GM19455 (cell line): ENCODE measurements around the gene CNTF.
"Not testable (repeated sequence)": the region's sequence is repeated elsewhere in the genome, so short reads cannot be mapped to it uniquely, and the experiment has no call there.

Source experiments
- ATAC-seq: cut with Tn5 transposase; IDR thresholded peaks from one replicate; pipeline ENCODE4 v1.9.1; 2021; ENCODE audit not compliant: unreplicated experiment

Gene CNTF

DNA sequence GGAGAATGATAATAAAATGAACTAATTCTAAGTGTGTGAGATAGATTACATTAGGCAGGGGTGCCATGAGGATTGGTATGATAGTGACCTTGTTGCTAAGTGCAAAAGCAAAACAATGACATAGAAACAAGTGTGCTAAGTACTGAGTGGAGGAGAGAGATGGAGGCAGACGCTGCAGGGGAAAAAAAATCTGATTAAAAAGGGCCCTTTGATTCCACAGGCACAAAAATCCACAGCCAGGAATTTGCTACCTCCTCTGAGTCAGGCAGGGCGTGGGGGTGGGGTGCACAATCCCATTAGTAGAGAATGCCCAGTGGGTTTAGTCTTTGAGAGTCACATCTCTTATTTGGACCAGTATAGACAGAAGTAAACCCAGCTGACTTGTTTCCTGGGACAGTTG lies at the start of gene CNTF:
CNTF (plus strand) TSS at position 322 of the 400 bp plus-strand sequence. CDS start 88 bp downstream, outside the sequence.
- no peak for ATAC-seq

- ATAC-seq, result not testable (repeated sequence)
These were observed 49.6 kb upstream of the CNTF start for GRCh38 chr11:58572906-58573305.

DNA sequence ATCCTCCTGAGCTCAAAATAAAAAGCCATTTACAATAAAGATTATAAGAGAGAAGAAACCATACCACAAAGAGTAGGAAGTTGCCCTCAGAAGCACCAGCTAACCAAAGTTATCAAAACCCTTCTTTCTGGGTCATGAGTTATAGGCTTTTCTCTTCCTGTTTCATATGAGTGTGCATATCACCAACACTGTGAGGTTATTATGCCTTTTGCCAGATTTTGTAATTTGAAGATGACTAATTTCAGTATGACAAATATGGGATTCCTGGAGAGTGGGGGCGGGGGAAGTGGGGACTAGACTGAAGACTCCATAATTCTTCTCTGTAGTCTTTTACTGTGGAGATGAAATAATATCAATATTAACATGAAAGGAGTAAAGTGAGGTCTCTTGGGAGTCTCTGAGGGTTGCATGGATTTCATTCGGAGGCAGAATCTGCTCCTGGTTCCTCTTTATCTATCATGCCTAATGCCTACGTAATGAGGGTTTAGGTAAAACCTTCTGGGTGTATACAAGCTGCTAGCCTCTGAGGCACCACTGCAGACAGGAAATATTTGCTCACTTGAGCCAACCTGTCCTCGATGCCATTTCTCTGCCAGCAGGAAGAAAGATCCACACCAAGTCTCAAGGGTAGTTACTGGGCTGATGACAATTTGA lies 48.9 kb upstream of the CNTF start:
- ATAC-seq, result no peak

- no peak for ATAC-seq
These were observed 47.6 kb upstream of the CNTF start for GRCh38 chr11:58574881-58575280.

GRCh38 chr11:58575377-58576020 lies 47.0 kb upstream of the CNTF start, which contains the start of gene LPXN:
LPXN (minus strand) TSS chr11:58575856; CDS start chr11:58575772, 84 bp downstream.
- ATAC-seq, result no peak

DNA sequence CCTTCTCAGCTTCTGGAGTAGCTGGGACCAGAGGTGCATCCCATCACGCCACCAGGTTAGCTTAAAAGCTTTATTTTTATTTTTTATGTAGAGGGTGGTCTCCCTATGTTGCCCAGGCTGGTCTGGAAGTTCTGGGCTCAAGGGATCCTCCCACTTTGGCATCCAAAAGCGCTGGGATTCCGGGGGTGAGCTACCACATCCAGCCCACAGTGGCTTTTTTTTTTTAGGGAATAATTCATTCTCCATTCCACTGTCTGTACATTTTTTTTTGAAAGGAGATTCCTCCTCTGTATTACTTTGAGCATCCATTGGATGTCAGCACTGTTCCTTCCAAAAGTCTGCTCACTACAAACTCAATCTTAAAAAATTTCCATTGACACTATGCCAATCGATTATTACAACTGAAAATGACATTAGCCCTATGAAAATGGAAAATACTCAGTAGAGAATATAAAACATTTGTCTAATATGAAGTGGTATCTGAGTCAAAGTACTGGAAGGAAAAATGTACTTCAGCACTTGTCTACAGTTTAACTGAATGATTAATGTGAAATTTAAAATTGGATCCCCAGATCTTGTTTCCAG lies 45.5 kb upstream of the CNTF start:
- ATAC-seq, result no peak

GRCh38 chr11:58577555-58578135 lies 44.8 kb upstream of the CNTF start:
- ATAC-seq, result peak; percentile 45

GRCh38 chr11:58578136-58578634 lies 44.3 kb upstream of the CNTF start:
- ATAC-seq, result peak; percentile 35

GRCh38 chr11:58578635-58579191 lies 43.8 kb upstream of the CNTF start, which contains the start of gene ZFP91:
ZFP91 (plus strand) TSS chr11:58579063; CDS start chr11:58579282, 219 bp downstream.
- peak; percentile 38 for ATAC-seq

DNA sequence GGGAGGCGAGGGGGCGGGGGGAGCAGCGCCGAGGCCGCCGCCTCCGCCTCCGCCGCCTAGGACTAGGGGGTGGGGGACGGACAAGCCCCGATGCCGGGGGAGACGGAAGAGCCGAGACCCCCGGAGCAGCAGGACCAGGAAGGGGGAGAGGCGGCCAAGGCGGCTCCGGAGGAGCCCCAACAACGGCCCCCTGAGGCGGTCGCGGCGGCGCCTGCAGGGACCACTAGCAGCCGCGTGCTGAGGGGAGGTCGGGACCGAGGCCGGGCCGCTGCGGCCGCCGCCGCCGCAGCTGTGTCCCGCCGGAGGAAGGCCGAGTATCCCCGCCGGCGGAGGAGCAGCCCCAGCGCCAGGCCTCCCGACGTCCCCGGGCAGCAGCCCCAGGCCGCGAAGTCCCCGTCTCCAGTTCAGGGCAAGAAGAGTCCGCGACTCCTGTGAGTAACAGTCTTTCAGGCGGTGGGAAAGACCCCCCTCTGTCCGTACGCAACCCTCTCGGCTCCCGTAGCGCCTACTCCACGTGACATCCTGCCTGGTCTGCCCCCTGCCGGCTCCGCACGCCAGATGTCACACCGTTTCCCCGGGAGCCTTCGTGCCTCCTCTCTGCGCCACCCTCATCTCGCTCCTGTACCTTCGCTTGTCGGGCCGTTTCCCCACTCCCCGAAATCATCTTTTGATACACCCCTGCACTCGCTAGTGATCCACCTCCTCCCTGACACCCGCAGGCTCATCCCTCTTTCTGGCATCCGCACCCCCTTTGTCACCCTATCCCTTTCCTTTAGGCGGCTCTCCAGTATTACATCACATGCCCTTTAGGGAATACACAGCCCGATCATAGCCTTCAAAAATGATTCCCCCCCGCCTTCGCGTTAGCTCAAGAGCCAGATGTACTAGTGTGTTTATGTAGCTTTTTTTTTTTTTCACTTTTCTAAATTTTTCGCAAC lies 43.0 kb upstream of the CNTF start:
- peak; percentile 50 for ATAC-seq

DNA sequence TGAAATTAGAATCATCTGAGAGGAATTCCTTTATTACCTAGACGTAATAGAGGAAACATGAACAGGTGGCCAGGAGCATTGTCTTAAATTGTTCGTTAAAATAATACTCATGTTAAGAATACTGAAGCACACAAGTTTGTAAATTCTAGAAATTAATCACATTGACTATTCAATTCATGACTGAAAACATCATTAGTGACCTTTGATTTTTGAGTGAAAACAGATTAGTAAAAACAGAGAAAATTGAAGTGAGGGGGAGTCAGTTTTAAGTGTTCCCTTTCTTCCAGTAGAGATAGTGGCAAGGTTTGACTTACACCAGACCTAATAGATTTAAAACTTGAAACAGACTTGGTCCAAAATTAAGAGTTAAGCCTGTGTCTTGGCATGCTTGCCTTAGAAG lies 42.2 kb upstream of the CNTF start:
- ATAC-seq, result no peak

GRCh38 chr11:58582437-58582836 lies 40.0 kb upstream of the CNTF start:
- ATAC-seq, result no peak

- ATAC-seq, result no peak
These were observed 35.5 kb upstream of the CNTF start for GRCh38 chr11:58586998-58587397.

DNA sequence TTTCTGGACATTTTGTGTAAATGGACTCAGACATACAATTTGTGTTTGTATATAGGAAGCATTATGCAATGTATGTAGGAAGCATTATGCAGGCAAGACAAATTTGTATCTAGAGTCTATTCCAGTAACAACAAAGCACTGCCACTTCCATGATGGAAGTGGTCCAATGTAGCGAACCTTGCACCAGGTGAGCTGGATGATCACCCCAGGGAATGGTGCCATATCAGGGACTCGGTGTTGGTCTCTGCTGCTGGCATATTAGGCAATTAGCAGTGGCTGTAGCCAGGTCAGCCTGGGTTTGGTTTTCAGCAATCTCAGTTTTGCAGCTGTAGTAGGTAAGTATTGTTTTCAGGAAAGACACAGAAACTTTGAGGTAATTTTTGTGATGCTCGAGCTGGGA lies 30.8 kb upstream of the CNTF start:
- no peak for ATAC-seq

DNA sequence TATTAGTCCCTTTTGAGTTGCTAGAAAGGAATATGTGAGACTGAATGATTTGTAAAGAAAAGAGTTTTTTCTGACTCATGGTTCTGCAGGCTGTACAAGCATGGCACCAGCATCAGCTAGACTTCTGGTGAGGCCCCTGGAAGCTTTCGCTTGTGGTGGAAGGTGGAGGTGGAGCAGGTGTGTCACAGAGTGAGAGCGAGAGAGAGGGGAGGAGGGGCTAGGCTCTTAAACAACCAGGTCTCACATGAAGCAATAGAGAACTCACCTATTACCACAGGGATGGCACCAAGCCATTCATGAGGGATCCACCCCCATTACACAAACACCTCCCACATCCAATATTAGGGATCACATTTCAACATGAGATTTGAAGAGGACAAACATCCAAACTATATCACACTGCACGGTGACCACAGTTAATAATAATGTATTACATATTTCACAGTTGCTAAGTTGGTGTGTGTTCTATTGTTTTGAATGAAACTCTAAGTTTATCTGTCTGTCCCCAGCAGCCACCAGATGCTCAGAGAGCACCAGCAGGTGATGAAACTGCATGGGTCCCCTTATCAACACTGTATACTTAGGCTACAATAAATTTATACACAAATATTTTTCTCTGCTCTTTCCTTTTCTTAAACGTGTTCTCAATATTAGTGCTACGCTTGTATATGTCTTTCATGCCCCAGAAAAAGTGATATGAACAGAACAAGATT lies 29.5 kb upstream of the CNTF start:
- ATAC-seq, result no peak

DNA sequence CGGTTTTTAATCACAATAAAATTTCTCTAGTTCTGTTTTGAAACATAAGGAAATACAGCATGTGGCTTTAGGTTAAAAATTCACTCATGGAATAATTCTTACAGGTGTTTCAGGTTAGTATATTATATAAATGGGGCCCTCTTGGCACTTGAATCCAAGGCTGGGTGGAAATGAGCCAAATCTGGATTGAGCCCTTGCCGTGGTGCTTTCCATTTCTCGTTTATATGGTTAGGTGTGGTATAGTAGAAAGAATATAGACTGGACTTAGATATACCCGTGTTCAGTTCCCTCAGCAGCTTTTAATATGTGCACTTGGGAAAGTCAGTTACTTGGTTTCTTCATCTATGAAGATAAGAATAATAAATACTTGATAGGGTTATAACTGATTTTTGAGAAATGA lies 27.6 kb upstream of the CNTF start:
- no peak for ATAC-seq

GRCh38 chr11:58596621-58597020 lies 25.8 kb upstream of the CNTF start:
- ATAC-seq, result no peak

DNA sequence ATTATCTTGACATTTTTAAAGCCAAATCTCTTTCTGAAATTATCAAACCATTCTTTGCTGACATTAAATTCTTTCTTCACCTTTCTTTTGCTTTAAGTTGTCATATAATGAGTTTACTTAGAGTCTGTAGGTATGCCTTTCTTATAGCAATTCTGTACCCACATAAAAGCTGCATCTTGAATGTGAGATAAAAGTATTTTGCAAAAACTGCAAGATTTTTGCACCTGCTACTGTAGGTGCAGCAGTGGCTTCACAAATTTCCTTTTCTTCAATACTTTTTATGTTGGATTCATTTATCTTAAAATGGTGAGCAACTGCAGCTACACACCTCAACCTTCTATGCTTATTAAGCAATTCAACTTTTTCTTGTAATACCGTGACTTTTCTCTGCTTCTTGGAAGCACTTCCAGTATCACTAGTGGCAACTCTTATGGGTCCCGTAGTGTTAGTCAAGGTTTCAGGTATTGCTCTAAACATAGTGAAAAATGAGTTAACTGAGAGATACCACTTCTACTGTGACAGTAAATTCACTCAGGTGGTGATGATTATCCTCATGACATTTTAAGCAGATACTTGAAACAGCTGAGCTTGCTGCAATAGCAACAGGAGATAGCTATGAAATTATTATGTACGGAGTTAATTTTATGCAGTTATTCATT lies 24.9 kb upstream of the CNTF start:
- ATAC-seq, result no peak

DNA sequence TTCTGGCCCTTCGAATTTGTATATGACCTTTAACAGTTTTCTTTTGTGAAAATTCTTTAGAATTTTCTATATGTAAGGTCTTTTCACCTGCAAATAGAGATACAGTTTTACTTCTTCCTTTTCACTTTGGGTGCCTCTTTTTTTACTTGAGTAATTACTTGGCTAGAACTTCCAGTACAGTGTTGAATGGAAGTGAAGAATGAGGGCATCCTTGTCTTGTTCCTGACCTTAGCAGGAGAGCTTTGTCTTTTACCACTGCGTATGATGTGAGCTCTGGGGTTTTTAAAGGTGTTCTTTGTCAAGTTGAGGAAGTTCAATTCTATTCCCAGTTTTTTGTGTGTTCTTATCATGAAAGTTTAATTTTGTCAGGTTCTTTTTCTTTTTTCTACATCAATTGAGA lies 22.0 kb upstream of the CNTF start:
- no peak for ATAC-seq
